Mesodermal cell (in vitro differentiated cells): Measurements from ENCODE around the gene KLK14.

ENCODE experiments used
- H3K27ac ChIP-seq: 2 replicates; pipeline ENCODE4 v1.7.0; 2013; ENCODE audit warnings: mild to moderate bottlenecking, low read depth, low read length, moderate library complexity; ENCODE audit not compliant: severe bottlenecking
- H3K36me3 ChIP-seq: 2 replicates; pipeline ENCODE4 v1.7.1; 2013; ENCODE audit warnings: mild to moderate bottlenecking, low read length, moderate library complexity; ENCODE audit not compliant: control insufficient read depth, insufficient read depth
- H3K4me1 ChIP-seq: one replicate; pipeline ENCODE4 v1.7.1; 2013; ENCODE audit warnings: mild to moderate bottlenecking, low read length; ENCODE audit not compliant: insufficient read depth, control insufficient read depth, poor library complexity, severe bottlenecking
- H3K4me3 ChIP-seq: 2 replicates; pipeline ENCODE4 v1.7.0; 2013; ENCODE audit warnings: low read length, control low read depth, mild to moderate bottlenecking; ENCODE audit not compliant: insufficient read depth, poor library complexity, severe bottlenecking; ENCODE audit errors: extremely low read depth
- H3K9me3 ChIP-seq: 2 replicates; pipeline ENCODE4 v1.7.1; 2013; ENCODE audit warnings: mild to moderate bottlenecking, low read length, moderate library complexity; ENCODE audit not compliant: control insufficient read depth
- WGBS, 2 experiments: methylation state at CpG; one replicate each; pipeline ENCODE4 v1.1.5; 2013; ENCODE audit warnings: missing lambda C conversion rate in 2 of 2; ENCODE audit not compliant: insufficient coverage in 2 of 2; 5-methylcytosine and 5-hydroxymethylcytosine counted together

The KLK14 gene

GRCh38 chr19:51083783-51084182 is 1.1 kb upstream of the KLK14 start:
- H3K9me3 ChIP-seq = no peaks in the 10 kb centered on the region
- no peak overlapping the region for H3K27ac ChIP-seq
- 88 to 89% methylated on average over 7 to 9 of the region's 14 CpGs for WGBS, 2 experiments
- H3K4me1 ChIP-seq = no peaks in the 10 kb centered on the region
- H3K4me3 ChIP-seq = no peak overlapping the region
- no peaks in the 10 kb centered on the region for H3K36me3 ChIP-seq

- no peaks in the 10 kb centered on the region for H3K9me3 ChIP-seq
- H3K27ac ChIP-seq = no peak overlapping the region
- H3K4me3 ChIP-seq = no peak overlapping the region
- 71 to 72% methylated on average over 4 of the region's 4 CpGs for WGBS, 2 experiments
- no peaks in the 10 kb centered on the region for H3K36me3 ChIP-seq
- no peaks in the 10 kb centered on the region for H3K4me1 ChIP-seq
Observed at GRCh38 chr19:51083181-51083580, 494 bp upstream of the KLK14 start.

GRCh38 chr19:51081476-51081875 is 1.2 kb downstream of the KLK14 start:
- WGBS, 2 experiments = 84 to 98% methylated on average over 8 to 13 of the region's 14 CpGs
- Histone ChIP-seq H3K27ac (no peak overlapping the region), H3K36me3 (no peaks in the 10 kb centered on the region), H3K4me1 (no peaks in the 10 kb centered on the region), H3K9me3 (no peaks in the 10 kb centered on the region), H3K4me3 (no peak overlapping the region)

- WGBS, 2 experiments = 92 to 93% methylated on average over 24 to 25 of the region's 27 CpGs
- no peak overlapping the region for H3K27ac ChIP-seq
- no peak overlapping the region for H3K4me3 ChIP-seq
- no peaks in the 10 kb centered on the region for H3K4me1 ChIP-seq
- H3K9me3 ChIP-seq = no peaks in the 10 kb centered on the region
- H3K36me3 ChIP-seq = no peaks in the 10 kb centered on the region
Observed at GRCh38 chr19:51079481-51080110, 3.1 kb downstream of the KLK14 start.

GRCh38 chr19:51078731-51079130 is 4.0 kb downstream of the KLK14 start:
- no peaks in the 10 kb centered on the region for H3K9me3 ChIP-seq
- no peaks in the 10 kb centered on the region for H3K36me3 ChIP-seq
- no peak overlapping the region for H3K27ac ChIP-seq
- WGBS, 2 experiments = 91 to 92% methylated on average over 6 of the region's 6 CpGs
- no peak overlapping the region for H3K4me3 ChIP-seq
- H3K4me1 ChIP-seq = no peaks in the 10 kb centered on the region

GRCh38 chr19:51078104-51078503 is 4.6 kb downstream of the KLK14 start:
- Histone ChIP-seq H3K4me3 (no peak overlapping the region), H3K4me1 (no peaks in the 10 kb centered on the region)
- 80 to 81% methylated on average over 6 of the region's 6 CpGs for WGBS, 2 experiments

GRCh38 chr19:51076631-51077213 is 6.0 kb downstream of the KLK14 start:
- H3K4me3 ChIP-seq = no peak overlapping the region
- no peaks in the 10 kb centered on the region for H3K4me1 ChIP-seq
- no peaks in the 10 kb centered on the region for H3K9me3 ChIP-seq
- H3K27ac ChIP-seq = no peak overlapping the region
- no peaks in the 10 kb centered on the region for H3K36me3 ChIP-seq
- WGBS, 2 experiments = 90 to 91% methylated on average over 12 to 13 of the region's 14 CpGs

More at GRCh38 chr19:51078104-51078503, 4.6 kb downstream of the KLK14 start:
- Histone ChIP-seq H3K36me3 (no peaks in the 10 kb centered on the region), H3K27ac (no peak overlapping the region), H3K9me3 (no peaks in the 10 kb centered on the region)

- H3K27ac ChIP-seq = no peak overlapping the region
- H3K9me3 ChIP-seq = no peaks in the 10 kb centered on the region
- no peak overlapping the region for H3K4me3 ChIP-seq
- H3K36me3 ChIP-seq = no peaks in the 10 kb centered on the region
- H3K4me1 ChIP-seq = no peaks in the 10 kb centered on the region
- WGBS, 2 experiments = 84 to 96% methylated on average over 3 to 4 of the region's 5 CpGs
Observed at GRCh38 chr19:51075998-51076397, 6.7 kb downstream of the KLK14 start.

GRCh38 chr19:51071095-51071405 is 11.6 kb downstream of the KLK14 start:
- Histone ChIP-seq H3K27ac (no peak overlapping the region), H3K9me3 (no peaks in the 10 kb centered on the region), H3K36me3 (no peaks in the 10 kb centered on the region), H3K4me3 (no peak overlapping the region), H3K4me1 (no peaks in the 10 kb centered on the region)
- WGBS, 2 experiments = 86 to 94% methylated on average over 3 to 4 of the region's 4 CpGs

- no peaks in the 10 kb centered on the region for H3K4me1 ChIP-seq
- H3K9me3 ChIP-seq = no peaks in the 10 kb centered on the region
- no peak overlapping the region for H3K27ac ChIP-seq
- 84 to 95% methylated on average over 3 to 4 of the region's 5 CpGs for WGBS, 2 experiments
- no peaks in the 10 kb centered on the region for H3K36me3 ChIP-seq
- no peak overlapping the region for H3K4me3 ChIP-seq
Observed at GRCh38 chr19:51070334-51071094, 12.2 kb downstream of the KLK14 start.
